ENCODE results near the gene TNNC1.

GRCh38 chr3:52493232-52494017 lies 39.6 kb upstream of the TNNC1 start:
- TF ChIP-seq CTCF (conservative IDR thresholded peaks at IDR 0.05 in 1 of 2, IDR thresholded peaks at IDR 0.05 in 1 of 2; ENCODE audit: low read depth in 1 of 2, low read length in 2 of 2) = no peak
- TF ChIP-seq EZH2 (IDR thresholded peaks at IDR 0.05; ENCODE audit: low read length, missing control alignments) = no peak
